IMR-90 (cell line): Measurements from ENCODE around the gene PSTK. TPM values are rescaled to one million over a fixed set of nuclear protein-coding genes. Genes with fewer than 3 reads are reported as not detected.

Experiments
- ATAC-seq: fragments of 200-7000 bp; cut with Tn5 transposase; 2 replicates; pipeline ENCODE4 v1.9.1; 2020; ENCODE audit warnings: low read depth, mild to moderate bottlenecking, moderate library complexity
- BruUV-seq: library from RNA; stranded (reverse); fragments of 400-500 nt; replicated peaks from 2 replicates; lab custom pipeline; 2021; lab: Mats Ljungman, UMichigan
- CTCF ChIA-PET: fragments of 300-600 bp; formaldehyde crosslinking; extraction: SDS; loops from one replicate; lab custom pipeline; 2021; ENCODE audit warnings: antibody characterized with exemption; lab: Yijun Ruan, JAX
- POLR2A ChIA-PET: fragments of 300-600 bp; sonication (Branson Sonifier 250); formaldehyde crosslinking; loops from one replicate; lab custom pipeline; 2022; ENCODE audit warnings: antibody characterized with exemption; ENCODE audit not compliant: unreplicated experiment; lab: Charles Lee
- DNase-seq: peaks from one replicate; pipeline ENCODE4 v3.0.0; 2013
- H2AFZ ChIP-seq: replicated peaks from 2 replicates; pipeline ENCODE3; 2013; ENCODE audit warnings: low read length, mild to moderate bottlenecking; ENCODE audit not compliant: poor library complexity
- H2AK5ac ChIP-seq: 2 replicates; pipeline ENCODE4 v1.6.1; 2013; ENCODE audit warnings: low read depth, low read length, inconsistent platforms
- H2AK9ac ChIP-seq: replicated peaks from 2 replicates; pipeline ENCODE3; 2013; ENCODE audit warnings: mild to moderate bottlenecking, low read depth, low read length, moderate library complexity; ENCODE audit not compliant: poor library complexity
- H2BK120ac ChIP-seq: 2 replicates; pipeline ENCODE4 v1.6.1; 2013; ENCODE audit warnings: low read depth, low read length, inconsistent platforms
- H2BK15ac ChIP-seq: 3 replicates; pipeline ENCODE4 v1.6.1; 2013; ENCODE audit warnings: low read depth, low read length, inconsistent platforms
- H2BK20ac ChIP-seq: 2 replicates; pipeline ENCODE4 v1.6.1; 2013; ENCODE audit warnings: low read depth, mild to moderate bottlenecking, inconsistent platforms, low read length, moderate library complexity
- H2BK5ac ChIP-seq: 2 replicates; pipeline ENCODE4 v1.6.1; 2013; ENCODE audit warnings: mild to moderate bottlenecking, low read depth, low read length, inconsistent platforms; ENCODE audit not compliant: poor library complexity, severe bottlenecking
- H3K14ac ChIP-seq: replicated peaks from 2 replicates; pipeline ENCODE4 v1.6.1; 2013; ENCODE audit warnings: low read depth, low read length, inconsistent platforms
- H3K18ac ChIP-seq: 2 replicates; pipeline ENCODE4 v1.6.1; 2013; ENCODE audit warnings: low read depth, low read length, control low read depth
- H3K23ac ChIP-seq: 2 replicates; pipeline ENCODE4 v1.6.1; 2013; ENCODE audit warnings: low read depth, low read length, inconsistent platforms
- H3K27ac ChIP-seq: 2 replicates; pipeline ENCODE4 v1.5.1; 2013; ENCODE audit warnings: mild to moderate bottlenecking, control low read depth, low read length; ENCODE audit not compliant: insufficient read depth
- H3K27me3 ChIP-seq: 2 replicates; pipeline ENCODE4 v1.6.1; 2013; ENCODE audit warnings: low read length; ENCODE audit not compliant: control insufficient read depth, insufficient read depth
- H3K36me3 ChIP-seq: 2 replicates; pipeline ENCODE4 v1.6.1; 2013; ENCODE audit warnings: low read length, mixed read lengths; ENCODE audit not compliant: control insufficient read depth, insufficient read depth
- H3K4ac ChIP-seq: 2 replicates; pipeline ENCODE4 v1.6.1; 2013; ENCODE audit warnings: low read depth, low read length, inconsistent platforms
- H3K4me1 ChIP-seq: 2 replicates; pipeline ENCODE4 v1.6.1; 2013; ENCODE audit warnings: low read length, mixed read lengths; ENCODE audit not compliant: control insufficient read depth, insufficient read depth
- H3K4me2 ChIP-seq: 2 replicates; pipeline ENCODE4 v1.6.1; 2013; ENCODE audit warnings: low read depth, mild to moderate bottlenecking, control low read depth, low read length, moderate library complexity
- H3K4me3 ChIP-seq: 2 replicates; pipeline ENCODE4 v1.5.1; 2013; ENCODE audit warnings: low read depth, mild to moderate bottlenecking, control low read depth, low read length, moderate library complexity; ENCODE audit not compliant: insufficient read depth
- H3K56ac ChIP-seq: 2 replicates; pipeline ENCODE4 v1.6.1; 2013; ENCODE audit warnings: low read length, inconsistent platforms; ENCODE audit not compliant: insufficient read depth; ENCODE audit errors: extremely low read depth
- H3K79me1 ChIP-seq, 2 experiments: 2 replicates each; pipeline ENCODE4 v1.6.1; 2013; ENCODE audit warnings: low read length in 2 of 2, inconsistent platforms in 1 of 2, low read depth in 1 of 2
- H3K9ac ChIP-seq: 2 replicates; pipeline ENCODE4 v1.6.1; 2013; ENCODE audit warnings: low read depth, low read length, control low read depth
- H3K9me1 ChIP-seq: 2 replicates; pipeline ENCODE4 v1.6.1; 2013; ENCODE audit warnings: low read length, inconsistent platforms; ENCODE audit not compliant: insufficient read depth
- H3K9me3 ChIP-seq: 2 replicates; pipeline ENCODE4 v1.6.1; 2013; ENCODE audit warnings: low read length; ENCODE audit not compliant: control insufficient read depth, insufficient read depth
- H4K20me1 ChIP-seq: 2 replicates; pipeline ENCODE4 v1.6.1; 2013; ENCODE audit warnings: low read length, inconsistent platforms; ENCODE audit not compliant: insufficient read depth
- H4K5ac ChIP-seq: 2 replicates; pipeline ENCODE4 v1.6.1; 2013; ENCODE audit warnings: mild to moderate bottlenecking, low read depth, low read length, control low read depth
- H4K8ac ChIP-seq, 2 experiments: 2 replicates each; pipeline ENCODE4 v1.6.1; 2013; ENCODE audit warnings: low read depth in 2 of 2, low read length in 2 of 2, control low read depth in 1 of 2, inconsistent platforms in 1 of 2
- H4K91ac ChIP-seq: 2 replicates; pipeline ENCODE4 v1.6.1; 2013; ENCODE audit warnings: low read depth, low read length, inconsistent platforms; ENCODE audit not compliant: insufficient read depth
- BHLHE40 ChIP-seq: fragments of 150-350 bp; IDR thresholded peaks from 2 replicates; pipeline ENCODE4 v1.6.1; 2016; ENCODE audit warnings: mild to moderate bottlenecking, low read depth, low read length
- CEBPB ChIP-seq: IDR thresholded peaks from 2 replicates; pipeline ENCODE4 v1.6.1; 2012; ENCODE audit warnings: low read depth, low read length, improper control_type of control experiment
- CHD1 ChIP-seq: IDR thresholded peaks from 2 replicates; pipeline ENCODE4 v1.6.1; 2012; ENCODE audit warnings: low read depth, low read length, improper control_type of control experiment
- CTCF ChIP-seq: conservative IDR thresholded peaks from 2 replicates; pipeline ENCODE4 v1.5.1; 2012; ENCODE audit warnings: mild to moderate bottlenecking, low read depth, low read length, improper control_type of control experiment
- ELK1 ChIP-seq: fragments of 150-350 bp; IDR thresholded peaks from 2 replicates; pipeline ENCODE4 v1.6.1; 2016; ENCODE audit warnings: low read depth, mild to moderate bottlenecking, low read length, moderate library complexity, borderline replicate concordance
- FOS ChIP-seq: fragments of 150-350 bp; IDR thresholded peaks from 2 replicates; pipeline ENCODE4 v1.6.1; 2016; ENCODE audit warnings: low read depth, low read length
- MAFK ChIP-seq: IDR thresholded peaks from 2 replicates; pipeline ENCODE4 v1.6.1; 2012; ENCODE audit warnings: low read depth, low read length, improper control_type of control experiment
- MAZ ChIP-seq: IDR thresholded peaks from 2 replicates; pipeline ENCODE4 v1.6.1; 2012; ENCODE audit warnings: low read depth, mild to moderate bottlenecking, low read length, improper control_type of control experiment, moderate library complexity, borderline replicate concordance
- MXI1 ChIP-seq: IDR thresholded peaks from 2 replicates; pipeline ENCODE4 v1.6.1; 2012; ENCODE audit warnings: low read depth, mild to moderate bottlenecking, low read length, moderate library complexity, borderline replicate concordance
- NFE2L2 ChIP-seq: fragments of 150-350 bp; IDR thresholded peaks from 2 replicates; pipeline ENCODE4 v1.6.1; 2016; ENCODE audit warnings: low read depth, mild to moderate bottlenecking, low read length
- POLR2A ChIP-seq: IDR thresholded peaks from 2 replicates; pipeline ENCODE4 v1.6.1; 2012; ENCODE audit warnings: mild to moderate bottlenecking, low read depth, low read length
- RAD21 ChIP-seq: IDR thresholded peaks from 2 replicates; pipeline ENCODE4 v1.6.1; 2012; ENCODE audit warnings: low read length, improper control_type of control experiment
- RCOR1 ChIP-seq: IDR thresholded peaks from 2 replicates; pipeline ENCODE4 v1.6.1; 2012; ENCODE audit warnings: mild to moderate bottlenecking, low read length, improper control_type of control experiment; ENCODE audit not compliant: insufficient replicate concordance
- RFX5 ChIP-seq: IDR thresholded peaks from 2 replicates; pipeline ENCODE4 v1.8.0; 2012; ENCODE audit warnings: low read depth, mild to moderate bottlenecking, low read length, moderate library complexity
- SMC3 ChIP-seq: fragments of 150-350 bp; IDR thresholded peaks from 2 replicates; pipeline ENCODE4 v1.6.1; 2016; ENCODE audit warnings: low read depth, mild to moderate bottlenecking, antibody characterized with exemption, low read length, moderate library complexity
- USF2 ChIP-seq: fragments of 150-350 bp; IDR thresholded peaks from 2 replicates; pipeline ENCODE4 v1.6.1; 2017; ENCODE audit warnings: mild to moderate bottlenecking, antibody characterized with exemption, low read length, low read depth
- WGBS, 2 experiments: methylation state at CpG; one replicate each; pipeline versions ENCODE4 v1.1.5 to v1.1.7; 2013; ENCODE audit warnings: missing lambda C conversion rate in 2 of 2; ENCODE audit not compliant: insufficient read length in 1 of 2; ENCODE audit errors: extremely low coverage in 2 of 2; 5-methylcytosine and 5-hydroxymethylcytosine counted together
- dilution Hi-C: fragments of 300-500 bp; cut with HindIII; formaldehyde crosslinking; loops from one replicate; pipeline ENCODE4 v1.14.3; 2018; ENCODE audit warnings: low sequenced_read_pairs; ENCODE audit not compliant: unreplicated experiment
- in situ Hi-C: fragments of 300-500 bp; cut with MboI; formaldehyde crosslinking; loops from 3 replicates; pipeline ENCODE4 v1.14.3; 2019; ENCODE audit warnings: low sequenced_read_pairs, inconsistent platforms, mixed read lengths
- intact Hi-C: fragments of 100-400 bp; cut with micrococcal nuclease; formaldehyde crosslinking; loops from 2 replicates; pipeline ENCODE4 v1.10.0; 2022
- polyA plus RNA-seq, 3 experiments: library from polyadenylated mRNA; depleted of rRNA; stranded (reverse); fragments of >200 nt; gene quantifications; 2 replicates each; pipeline ENCODE4 v1.2.3, GENCODE V29; 2012; ENCODE audit warnings: low replicate concordance in 1 of 3
- total RNA-seq: library from RNA; depleted of rRNA; stranded (reverse); fragments of >200 nt; gene quantifications from 2 replicates; pipeline ENCODE4 v1.2.3, GENCODE V29; 2012

Gene PSTK
- total and polyA plus RNA-seq, 2 of the 4 experiments (the other 2 are of a cell fraction): 4.1 to 4.2 TPM

GRCh38 chr10:123031124-123031523, 50.9 kb downstream of the PSTK start:
- no peak for TF ChIP-seq SMC3
- no peak for TF ChIP-seq MAZ
- no peak for TF ChIP-seq USF2
- no peak for TF ChIP-seq ELK1
- TF ChIP-seq RCOR1: no peak
- no peak for TF ChIP-seq BHLHE40
- TF ChIP-seq FOS: no peak
- no peak for TF ChIP-seq MAFK
- TF ChIP-seq NFE2L2: no peak
- TF ChIP-seq POLR2A: no peak
- TF ChIP-seq CHD1: no peak
- no peak for TF ChIP-seq CTCF
- no peak for TF ChIP-seq MXI1
- TF ChIP-seq CEBPB: no peak
- no peak for TF ChIP-seq RFX5
- TF ChIP-seq RAD21: no peak
- Histone ChIP-seq H2BK15ac (no peak overlapping the region), H4K91ac (no peak overlapping the region), H3K9me1 (no peaks in the 10 kb centered on the region), H3K56ac (no peak overlapping the region), H4K20me1 (no peaks in the 10 kb centered on the region), H3K23ac (no peak overlapping the region), H3K36me3 (no peaks in the 10 kb centered on the region), H2AK9ac (no peak overlapping the region), H2BK120ac (no peak overlapping the region), H2BK5ac (no peak overlapping the region), H3K18ac (no peak overlapping the region), H4K8ac (no peak overlapping the region), H3K79me1 (no peaks in the 10 kb centered on the region), H3K4me3 (no peak overlapping the region), H3K9ac (no peak overlapping the region), H3K9me3 (no peaks in the 10 kb centered on the region), H3K4me1 (no peaks in the 10 kb centered on the region), H3K14ac (no peak overlapping the region), H2AFZ (no peak overlapping the region), H2BK20ac (no peak overlapping the region), H3K4ac (no peak overlapping the region), H4K5ac (no peak overlapping the region), H3K27ac (no peak overlapping the region), H3K27me3 (no peaks in the 10 kb centered on the region), H2AK5ac (no peak overlapping the region), H3K4me2 (no peak overlapping the region)
- WGBS, 2 experiments: no CpG with 5 or more reads among the region's 1 CpG
- ATAC-seq: no peak
- intact Hi-C loops: no loop called here
- dilution Hi-C loops: no loop called here
- POLR2A ChIA-PET: no interaction called here
- CTCF ChIA-PET: interaction anchor here (1.2 kb wide), 1 partner anchor 12 kb away, joined by 8 read pairs; no protein-coding TSS in a partner anchor
- in situ Hi-C loops: loop anchor here (25.0 kb wide), 1 partner anchor 931 kb away; no protein-coding TSS in a partner anchor
- no TSS peak for BruUV-seq
- DNase-seq: no peak
